HG03342 (cell line): ENCODE measurements around the gene HSPA1B.
"Not testable (repeated sequence)": the region's sequence is repeated elsewhere in the genome, so short reads cannot be mapped to it uniquely, and the experiment has no call there.

Experiments used
- ATAC-seq: cut with Tn5 transposase; IDR thresholded peaks from one replicate; pipeline ENCODE4 v1.9.1; 2021; ENCODE audit warnings: mild to moderate bottlenecking, moderate library complexity; ENCODE audit not compliant: unreplicated experiment

Gene HSPA1B

DNA sequence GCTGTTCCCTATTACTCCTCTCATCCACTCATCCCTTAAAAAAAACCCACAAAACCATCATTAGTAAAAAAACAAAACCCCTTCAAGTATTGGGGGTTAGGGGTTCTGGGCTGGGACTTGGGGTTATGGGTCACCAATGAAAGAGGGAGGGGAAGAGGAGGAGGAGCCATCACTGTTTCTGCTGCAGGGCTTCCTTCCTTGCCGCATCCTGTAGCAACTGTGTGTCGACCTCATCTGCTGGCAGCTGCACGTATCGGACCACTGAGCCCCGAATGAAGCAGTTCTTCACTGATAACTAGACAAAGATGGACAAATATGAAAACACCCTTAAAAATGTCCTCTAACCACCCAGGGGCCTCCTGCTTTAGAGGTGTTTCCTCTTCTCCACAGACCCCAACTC is 29.9 kb upstream of the HSPA1B start:
- ATAC-seq: no peak

DNA sequence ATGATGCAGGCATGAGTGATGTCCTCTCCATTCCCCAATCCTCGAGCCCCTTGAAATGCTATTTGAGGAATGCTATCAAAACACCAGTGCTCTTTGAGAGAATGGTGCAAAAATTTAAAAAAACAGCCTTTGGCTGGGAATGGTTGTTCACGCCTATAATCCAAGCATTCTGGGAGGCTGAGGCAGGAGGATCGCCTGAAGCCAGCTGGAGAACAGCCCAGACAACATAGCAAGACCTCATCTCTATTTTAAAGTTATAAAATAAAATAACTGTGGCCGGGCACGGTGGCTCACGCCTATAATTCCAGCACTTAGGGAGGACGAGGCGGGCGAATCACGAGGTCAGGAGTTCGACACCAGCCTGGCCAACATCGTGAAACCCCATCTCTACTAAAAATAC is 27.8 kb upstream of the HSPA1B start:
- no peak for ATAC-seq

DNA sequence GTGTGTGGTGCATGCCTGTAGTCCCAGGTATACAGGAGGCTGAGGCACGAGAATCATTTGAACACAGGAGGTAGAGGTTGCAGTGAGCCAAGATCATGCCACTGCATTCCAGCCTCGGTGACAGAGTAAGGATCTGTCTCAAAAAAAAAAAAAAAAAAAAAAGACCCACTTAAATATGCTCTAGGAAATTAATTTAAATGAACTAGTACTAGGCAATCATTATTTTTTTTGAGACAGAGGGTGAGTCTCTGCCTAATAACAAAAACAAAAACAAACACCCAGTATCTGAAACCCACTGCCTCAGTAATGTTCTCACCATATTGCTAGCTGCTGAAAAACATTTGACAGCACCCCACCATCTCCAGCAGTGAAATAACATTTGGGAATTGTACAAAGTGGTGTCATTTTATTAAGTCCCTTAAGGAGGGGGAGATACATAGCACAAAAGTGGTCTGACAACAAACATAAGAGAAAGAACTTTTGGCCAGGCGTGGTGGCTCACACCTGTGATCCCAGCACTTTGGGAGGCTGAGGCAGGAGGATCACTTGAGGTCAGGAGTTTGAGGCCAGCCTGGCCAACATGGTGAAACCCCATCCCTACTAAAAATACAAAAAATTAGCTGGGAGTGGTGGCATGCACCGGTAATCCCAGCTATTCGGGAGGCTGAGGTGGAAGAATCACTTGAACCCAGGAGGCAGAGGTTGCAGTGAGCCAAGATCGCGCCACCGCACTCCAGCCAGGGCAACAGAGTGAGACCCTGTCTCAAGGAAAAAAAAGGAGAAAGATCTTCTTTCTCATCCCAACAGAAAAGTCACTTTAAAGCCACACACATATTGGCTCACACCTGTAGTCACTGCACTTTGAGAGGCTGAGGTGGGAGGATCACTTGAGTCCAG is 26.3 kb upstream of the HSPA1B start:
- not testable (repeated sequence) for ATAC-seq

DNA sequence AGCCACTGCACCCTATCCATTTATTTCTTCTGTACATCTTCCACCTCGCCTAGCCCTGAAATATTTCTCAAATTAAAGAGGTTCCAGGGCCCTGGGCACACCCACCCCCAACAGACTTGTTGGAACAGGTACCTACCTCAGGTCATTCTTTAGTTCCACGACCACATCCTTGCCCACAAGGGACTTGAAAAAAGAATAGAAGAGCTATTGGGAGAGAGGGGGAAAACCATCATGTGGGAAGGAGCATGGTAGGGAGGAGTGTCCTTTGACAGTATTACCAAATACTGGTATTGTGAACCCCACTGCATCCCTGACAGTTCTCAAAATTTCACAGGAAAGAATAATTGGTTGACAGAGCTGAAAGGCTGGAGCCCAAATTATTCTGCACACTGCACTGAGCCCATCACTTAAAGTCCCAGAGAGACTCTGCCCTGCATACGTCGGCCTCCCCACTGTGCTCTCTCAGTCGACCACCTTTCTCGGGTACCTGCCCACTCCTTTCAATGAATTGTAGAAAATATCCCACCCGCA is 21.5 kb upstream of the HSPA1B start:
- ATAC-seq: no peak

DNA sequence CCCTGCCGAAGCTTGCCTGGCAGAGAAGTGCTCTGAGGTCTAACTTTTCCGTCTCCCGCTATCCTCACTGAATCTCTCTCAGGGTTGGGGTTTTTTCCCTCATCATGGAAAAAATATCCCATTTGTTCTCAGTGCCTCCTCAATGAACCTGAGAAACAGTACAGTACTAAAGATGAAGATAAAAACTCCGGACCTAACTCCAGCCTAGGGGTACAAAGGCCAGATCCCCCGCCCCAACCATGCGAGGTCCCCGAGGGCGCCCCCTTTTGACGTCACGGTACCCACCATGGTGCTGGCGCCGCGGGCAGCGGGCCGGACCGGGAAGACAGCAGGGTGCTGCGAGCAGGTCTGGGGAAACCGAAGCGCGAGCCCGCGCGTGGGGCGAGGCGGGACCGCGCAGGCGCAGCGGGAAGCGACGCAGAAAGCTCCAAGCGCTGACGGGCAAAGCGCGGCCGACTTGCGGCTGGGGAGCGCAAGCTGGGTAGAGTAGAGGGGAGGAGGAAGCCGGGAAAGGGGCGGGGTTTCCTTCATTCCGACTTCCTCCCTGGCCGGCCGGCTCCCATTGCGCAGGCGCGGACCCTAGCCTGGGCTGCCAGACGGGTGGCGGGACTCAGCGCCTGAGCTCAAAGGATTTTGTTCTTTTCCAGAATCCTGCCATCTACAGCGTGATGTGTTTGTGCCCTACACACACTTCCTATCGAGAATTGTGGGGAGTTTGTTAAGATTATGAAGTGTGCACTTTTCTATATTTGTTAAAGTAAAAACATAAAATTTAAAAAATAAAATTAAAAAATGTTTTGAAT is 20.9 kb upstream of the HSPA1B start, which contains the start of gene LSM2:
Gene LSM2, minus strand, starts transcription at position 497 of the 803 bp plus-strand sequence. Its CDS starts 209 bp downstream, at position 288.
- peak; percentile 88 for ATAC-seq

DNA sequence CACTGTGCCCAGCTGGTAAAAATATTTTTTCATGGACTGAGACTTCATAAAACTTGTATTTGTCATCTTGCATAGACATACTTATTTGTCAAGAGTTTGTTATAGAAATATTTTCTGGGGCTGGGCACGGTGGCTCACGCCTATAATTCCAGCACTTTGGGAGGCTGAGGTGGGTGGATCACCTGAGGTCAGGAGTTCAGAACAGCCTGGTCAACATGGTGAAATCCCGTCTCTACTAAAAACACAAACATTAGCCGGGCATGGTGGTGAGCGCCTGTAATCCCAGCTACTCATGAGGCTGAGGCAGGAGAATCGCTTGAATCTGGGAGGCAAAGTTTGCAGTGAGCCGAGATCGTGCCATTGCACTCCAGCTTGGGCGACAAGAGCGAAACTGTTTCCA is 18.9 kb upstream of the HSPA1B start:
- ATAC-seq: not testable (repeated sequence)

DNA sequence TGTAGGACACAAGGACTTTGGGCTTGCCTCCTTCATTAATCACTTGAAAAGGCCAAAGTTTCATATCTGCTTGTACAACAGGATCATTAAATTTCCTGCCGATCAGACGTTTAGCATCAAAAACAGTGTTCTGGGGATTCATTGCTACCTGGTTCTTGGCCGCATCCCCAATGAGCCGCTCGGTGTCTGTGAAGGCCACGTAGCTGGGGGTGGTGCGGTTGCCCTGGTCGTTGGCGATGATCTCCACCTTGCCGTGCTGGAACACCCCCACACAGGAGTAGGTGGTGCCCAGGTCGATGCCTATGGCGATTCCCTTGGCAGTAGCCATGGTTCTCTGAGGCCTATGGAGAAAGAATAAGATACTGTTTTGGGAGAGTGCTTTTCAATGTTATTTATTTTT is 15.9 kb upstream of the HSPA1B start:
- no peak for ATAC-seq

DNA sequence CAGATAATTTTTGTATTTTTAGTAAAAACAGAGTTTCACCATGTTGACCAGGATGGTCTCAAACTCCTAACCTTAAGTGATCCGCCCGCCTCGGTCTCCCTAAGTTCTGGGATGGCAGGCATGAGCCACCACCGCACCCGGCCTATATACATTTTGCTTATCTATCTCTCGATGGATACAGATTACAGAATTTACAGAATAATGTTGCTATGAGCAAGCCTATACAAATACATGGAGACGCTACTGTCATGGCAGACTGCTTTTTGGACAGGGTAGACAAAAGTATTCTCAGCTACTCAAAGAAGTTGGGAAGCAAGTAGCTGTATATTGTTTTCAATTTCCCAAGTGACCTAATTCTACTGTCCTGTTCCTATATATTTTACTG is 14.1 kb upstream of the HSPA1B start:
- ATAC-seq: no peak

DNA sequence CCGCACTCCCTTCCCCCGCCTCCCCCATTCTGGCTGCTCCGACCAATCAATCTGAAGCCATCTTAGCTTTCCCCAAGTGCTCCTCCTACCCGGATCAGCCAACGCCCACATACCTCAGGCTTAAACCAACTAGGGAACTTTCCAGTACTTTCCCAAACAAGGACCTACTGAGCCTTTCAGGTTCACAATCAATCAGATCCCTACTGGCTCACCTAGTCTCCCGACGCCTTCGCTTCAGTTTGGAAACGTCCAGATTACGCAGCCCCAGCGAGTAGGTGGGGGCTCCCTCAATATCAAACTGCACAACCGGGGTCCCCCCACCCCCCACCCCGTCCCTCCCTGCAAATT is 12.9 kb upstream of the HSPA1B start:
- peak; percentile 44 for ATAC-seq

DNA sequence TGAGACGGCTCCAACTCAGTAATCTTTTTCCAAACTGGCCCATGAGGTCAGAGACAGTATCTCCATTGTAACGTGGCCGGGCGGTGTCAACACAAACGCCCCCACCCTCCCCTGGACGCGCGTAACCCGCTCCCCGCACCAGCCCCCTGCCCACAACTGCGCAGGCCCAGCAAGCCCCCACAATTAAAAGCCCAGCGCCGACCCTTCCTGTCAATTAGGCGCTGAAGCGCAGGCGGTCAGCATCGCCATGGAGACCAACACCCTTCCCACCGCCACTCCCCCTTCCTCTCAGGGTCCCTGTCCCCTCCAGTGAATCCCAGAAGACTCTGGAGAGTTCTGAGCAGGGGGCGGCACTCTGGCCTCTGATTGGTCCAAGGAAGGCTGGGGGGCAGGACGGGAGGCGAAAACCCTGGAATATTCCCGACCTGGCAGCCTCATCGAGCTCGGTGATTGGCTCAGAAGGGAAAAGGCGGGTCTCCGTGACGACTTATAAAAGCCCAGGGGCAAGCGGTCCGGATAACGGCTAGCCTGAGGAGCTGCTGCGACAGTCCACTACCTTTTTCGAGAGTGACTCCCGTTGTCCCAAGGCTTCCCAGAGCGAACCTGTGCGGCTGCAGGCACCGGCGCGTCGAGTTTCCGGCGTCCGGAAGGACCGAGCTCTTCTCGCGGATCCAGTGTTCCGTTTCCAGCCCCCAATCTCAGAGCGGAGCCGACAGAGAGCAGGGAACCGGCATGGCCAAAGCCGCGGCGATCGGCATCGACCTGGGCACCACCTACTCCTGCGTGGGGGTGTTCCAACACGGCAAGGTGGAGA is 12.3 kb upstream of the HSPA1B start, which contains the start of the genes HSPA1A and HSPA1L:
Gene HSPA1A, plus strand, starts transcription at position 519 of the 814 bp plus-strand sequence. Its CDS starts 214 bp downstream, at position 733.
Gene HSPA1L, minus strand, starts transcription at position 259 of the 814 bp plus-strand sequence. CDS start 3,311 bp downstream, outside the sequence.
- no peak for ATAC-seq

DNA sequence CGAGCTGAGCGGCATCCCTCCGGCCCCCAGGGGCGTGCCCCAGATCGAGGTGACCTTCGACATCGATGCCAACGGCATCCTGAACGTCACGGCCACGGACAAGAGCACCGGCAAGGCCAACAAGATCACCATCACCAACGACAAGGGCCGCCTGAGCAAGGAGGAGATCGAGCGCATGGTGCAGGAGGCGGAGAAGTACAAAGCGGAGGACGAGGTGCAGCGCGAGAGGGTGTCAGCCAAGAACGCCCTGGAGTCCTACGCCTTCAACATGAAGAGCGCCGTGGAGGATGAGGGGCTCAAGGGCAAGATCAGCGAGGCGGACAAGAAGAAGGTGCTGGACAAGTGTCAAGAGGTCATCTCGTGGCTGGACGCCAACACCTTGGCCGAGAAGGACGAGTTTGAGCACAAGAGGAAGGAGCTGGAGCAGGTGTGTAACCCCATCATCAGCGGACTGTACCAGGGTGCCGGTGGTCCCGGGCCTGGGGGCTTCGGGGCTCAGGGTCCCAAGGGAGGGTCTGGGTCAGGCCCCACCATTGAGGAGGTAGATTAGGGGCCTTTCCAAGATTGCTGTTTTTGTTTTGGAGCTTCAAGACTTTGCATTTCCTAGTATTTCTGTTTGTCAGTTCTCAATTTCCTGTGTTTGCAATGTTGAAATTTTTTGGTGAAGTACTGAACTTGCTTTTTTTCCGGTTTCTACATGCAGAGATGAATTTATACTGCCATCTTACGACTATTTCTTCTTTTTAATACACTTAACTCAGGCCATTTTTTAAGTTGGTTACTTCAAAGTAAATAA is 10.2 kb upstream of the HSPA1B start:
- ATAC-seq: not testable (repeated sequence)

DNA sequence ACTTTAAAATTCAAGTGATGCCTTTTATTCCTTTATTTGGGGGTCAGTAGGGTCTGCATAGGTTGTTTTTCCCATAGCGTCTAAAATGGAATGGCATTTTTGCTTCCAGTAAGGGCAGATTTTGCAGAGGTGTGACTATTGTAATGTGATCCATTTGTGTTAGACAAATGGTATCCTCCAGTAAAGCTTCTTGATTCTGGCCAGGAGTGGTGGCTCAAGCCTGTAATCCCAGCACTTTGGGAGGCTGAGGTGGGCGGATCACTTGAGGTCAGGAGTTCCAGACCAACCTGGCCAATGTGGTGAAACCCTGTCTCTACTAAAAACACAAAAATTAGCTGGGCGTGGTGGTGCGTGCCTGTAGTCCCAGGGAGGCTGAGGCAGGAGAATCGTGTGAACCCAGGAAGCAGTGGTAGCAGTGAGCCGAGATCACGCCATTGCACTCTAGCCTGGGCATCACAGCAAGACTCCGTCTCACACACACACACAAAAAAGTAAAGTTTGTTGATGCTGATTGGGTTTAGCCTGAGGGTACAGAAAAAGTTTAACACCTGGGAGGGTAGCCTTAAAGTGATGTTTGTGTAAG is 9.5 kb upstream of the HSPA1B start:
- not testable (repeated sequence) for ATAC-seq

DNA sequence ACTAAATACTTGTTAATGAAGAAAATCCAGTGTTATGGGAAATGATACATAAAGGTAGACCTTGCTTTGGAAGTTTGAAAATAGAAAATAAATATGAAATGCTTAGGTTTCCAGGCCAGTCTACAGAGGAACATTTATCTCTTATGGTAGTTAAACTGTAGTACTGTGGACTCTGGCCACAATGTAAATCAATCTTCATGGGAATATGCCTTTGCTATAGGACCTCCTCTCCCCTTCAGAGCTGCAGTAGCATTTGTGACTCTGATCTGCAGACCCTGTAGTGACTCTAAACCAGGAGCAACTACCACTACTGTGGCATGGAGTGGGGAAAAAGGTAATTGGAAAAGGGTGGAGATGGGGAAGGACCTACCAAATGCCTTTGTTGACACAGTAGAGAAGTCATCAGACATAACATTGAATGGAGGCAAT is 7.7 kb upstream of the HSPA1B start:
- ATAC-seq: no peak

DNA sequence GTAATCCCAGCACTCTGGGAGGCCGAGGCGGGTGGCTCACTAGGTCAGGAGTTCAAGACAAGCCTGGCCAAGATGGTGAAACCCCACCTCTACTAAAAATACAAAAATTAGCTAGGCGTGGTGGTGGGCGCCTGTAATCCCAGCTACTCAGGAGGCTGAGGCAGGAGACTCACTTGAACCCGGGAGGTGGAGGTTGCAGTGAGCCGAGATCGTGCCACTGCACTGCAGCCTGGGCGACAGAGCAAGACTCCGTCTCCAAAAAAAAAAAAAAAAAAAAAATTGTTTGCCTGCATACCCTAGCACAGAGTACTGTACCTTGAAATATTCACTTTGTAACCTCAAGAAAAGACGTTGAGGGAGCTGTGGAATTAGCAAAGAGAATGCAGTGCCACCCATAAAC is 7.1 kb upstream of the HSPA1B start:
- not testable (repeated sequence) for ATAC-seq

DNA sequence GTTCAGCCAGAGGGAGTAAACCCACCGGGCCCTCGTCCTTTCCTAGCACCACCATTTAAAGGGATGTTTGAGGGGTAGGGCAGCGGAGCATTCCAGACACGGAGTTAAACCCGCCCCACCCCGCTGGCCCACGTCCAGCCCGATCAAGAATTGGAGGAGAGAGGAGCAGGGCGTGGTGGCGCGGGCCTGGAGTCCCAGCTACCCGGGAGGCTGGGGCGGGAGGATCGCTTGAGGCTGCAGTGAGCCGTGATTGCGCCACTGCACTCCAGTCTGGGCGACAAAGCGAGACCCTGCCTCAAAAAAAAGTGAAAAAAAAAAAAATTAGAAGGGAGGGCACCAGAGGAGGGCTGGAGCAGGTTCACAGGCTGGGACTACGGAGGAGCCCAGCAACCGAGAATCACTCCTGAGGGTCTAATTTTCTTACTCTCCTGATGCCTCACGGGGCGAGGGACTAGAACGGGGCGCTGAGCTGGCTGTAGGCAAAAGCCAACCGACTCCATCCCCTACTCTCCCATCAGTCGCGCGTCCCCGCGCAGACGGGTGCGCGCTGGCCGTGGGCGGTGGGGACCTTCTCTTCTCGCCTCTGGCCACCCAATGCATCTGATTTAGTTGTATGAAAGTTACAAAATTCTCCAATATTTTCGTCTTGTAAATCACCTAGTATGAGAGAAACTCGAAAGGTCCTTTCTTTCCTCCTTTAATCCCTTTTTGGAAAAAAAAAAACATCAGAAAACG is 6.1 kb upstream of the HSPA1B start:
- no peak for ATAC-seq

DNA sequence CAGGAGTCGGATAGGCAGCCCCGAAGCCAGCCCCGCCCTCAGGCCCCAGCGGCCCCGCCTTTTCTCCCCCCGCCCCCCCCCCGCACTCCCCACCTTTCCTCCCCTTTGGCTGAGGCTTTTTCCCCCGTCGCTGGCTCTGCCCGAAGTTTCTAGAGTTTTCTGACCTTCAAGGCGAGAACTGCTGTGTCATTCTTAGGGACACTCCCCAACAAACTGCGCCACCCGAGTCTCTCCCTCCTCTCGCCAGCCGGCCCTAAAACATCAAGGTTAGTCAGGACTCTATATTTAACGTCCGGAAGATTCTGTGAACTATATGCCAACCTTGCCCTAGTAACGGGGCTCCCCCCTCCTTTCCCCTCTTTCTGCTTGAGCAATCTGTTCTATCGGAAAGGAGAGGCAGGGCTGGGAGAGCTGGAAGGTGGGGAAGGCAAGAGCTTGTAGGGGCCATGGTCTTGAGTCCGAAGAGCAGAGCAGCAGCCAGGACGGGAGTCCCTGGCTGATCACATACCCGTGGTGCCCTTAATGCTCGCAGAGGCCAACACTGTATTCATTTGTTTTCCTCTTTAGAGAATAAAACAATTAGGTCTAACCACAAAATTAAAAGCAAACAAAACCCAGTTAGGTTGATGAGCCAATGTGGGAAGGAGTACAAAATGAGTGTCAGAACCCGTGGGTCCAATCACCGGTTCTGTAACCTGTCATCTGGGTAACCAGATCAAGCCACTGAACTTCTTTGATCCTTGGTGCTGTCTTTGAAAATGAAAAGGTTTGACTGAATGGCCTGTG is 5.3 kb upstream of the HSPA1B start:
- ATAC-seq: no peak

DNA sequence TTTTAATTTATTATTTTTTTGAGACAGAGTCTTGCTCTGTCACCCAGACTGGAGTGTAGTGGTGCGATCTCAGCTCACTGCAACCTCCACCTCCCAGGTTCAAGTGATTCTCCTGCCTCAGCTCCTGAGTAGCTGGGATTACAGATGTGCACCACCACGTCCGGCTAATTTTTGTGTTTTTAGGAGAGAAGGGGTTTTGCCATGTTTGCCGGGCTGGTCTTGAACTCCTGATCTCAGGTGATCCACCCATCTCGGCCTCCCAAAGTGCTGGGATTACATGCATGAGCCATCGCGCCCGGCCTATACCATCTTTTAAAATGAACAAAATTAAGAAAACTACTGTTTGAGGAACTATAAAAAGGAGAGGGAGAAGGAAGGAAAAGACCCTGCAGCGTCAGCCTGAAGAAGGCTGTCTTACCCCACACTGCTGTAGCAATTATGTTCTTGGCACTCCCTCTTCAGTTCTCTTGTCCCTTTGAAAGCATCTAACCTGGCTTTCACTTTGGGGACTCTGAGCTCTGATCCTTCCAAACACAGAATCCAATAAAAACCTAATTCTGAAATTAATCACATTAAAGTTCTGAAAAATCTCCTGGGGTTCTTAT is 3.8 kb upstream of the HSPA1B start:
- ATAC-seq: not testable (repeated sequence)
